NCI-H187 (cell line): ENCODE data around the gene PBX4.

Experiments
- DNase-seq, 2 experiments: peaks; one replicate each; lab custom pipeline; 2025; lab: John Stamatoyannopoulos, UW

The PBX4 gene

GRCh38 chr19:19526581-19527370 lies 91.7 kb downstream of the PBX4 start:
- no peak for DNase-seq

- DNase-seq: no peak
These were observed 92.7 kb downstream of the PBX4 start for GRCh38 chr19:19525611-19526380.

- DNase-seq: no peak
These were observed 94.4 kb downstream of the PBX4 start for GRCh38 chr19:19524053-19524452.

- no peak for DNase-seq
These were observed 95.3 kb downstream of the PBX4 start for GRCh38 chr19:19523177-19523576.

- no peak for DNase-seq
These were observed 97.5 kb downstream of the PBX4 start for GRCh38 chr19:19520989-19521388.

- DNase-seq: no peak
These were observed 101.3 kb downstream of the PBX4 start for GRCh38 chr19:19517235-19517619.

GRCh38 chr19:19515642-19516519 lies 102.6 kb downstream of the PBX4 start, which contains the start of gene NDUFA13:
Gene NDUFA13 (plus strand): TSS chr19:19516225. CDS start chr19:19516239, 14 bp downstream.
- DNase-seq: peak; percentile 60 to 71

- DNase-seq: no peak
These were observed 103.4 kb downstream of the PBX4 start, which contains the start of gene TSSK6 for GRCh38 chr19:19514881-19515641. Gene TSSK6 (minus strand): TSS chr19:19515548. CDS start chr19:19515427, 121 bp downstream.

GRCh38 chr19:19514215-19514657 lies 104.3 kb downstream of the PBX4 start:
- no peak for DNase-seq

- no peak for DNase-seq
These were observed 104.8 kb downstream of the PBX4 start for GRCh38 chr19:19513682-19514081.
